ENCODE data around the gene GPC6.

The GPC6 gene

GRCh38 chr13:93416736-93417355 lies 190.2 kb downstream of the GPC6 start:
- Histone ChIP-seq H3K9ac (ENCODE audit: low read length) (no peak overlapping the region), H3K4me3 (ENCODE audit: low read length) (no peak overlapping the region), H3K4me1 (ENCODE audit: low read length) (no peaks in the 10 kb centered on the region), H3K79me2 (ENCODE audit: low read length) (no peaks in the 10 kb centered on the region), H3K9me3 (replicated peaks; ENCODE audit: insufficient read depth, low read length) (no peaks in the 10 kb centered on the region), H3K4me2 (ENCODE audit: low read depth, low read length) (no peak overlapping the region), H4K20me1 (ENCODE audit: insufficient read depth, low read length) (no peaks in the 10 kb centered on the region), H3K36me3 (replicated peaks; ENCODE audit: insufficient read depth, low read length) (no peaks in the 10 kb centered on the region), H3F3A (ENCODE audit: insufficient read depth, low read length) (no peaks in the 10 kb centered on the region), H3K27ac (ENCODE audit: low read length) (no peak overlapping the region), H2AFZ (ENCODE audit: low read length) (no peak overlapping the region), H3K9me2 (replicated peaks; ENCODE audit: insufficient read depth, low read length) (no peaks in the 10 kb centered on the region), H3K27me3 (replicated peaks; ENCODE audit: insufficient read depth, low read length) (no peaks in the 10 kb centered on the region)
- TF ChIP-seq EZH2 (optimal IDR thresholded peaks at IDR 0.05; ENCODE audit: low read depth, low read length) (no peak), EZH2phosphoT487 (IDR thresholded peaks at IDR 0.05; ENCODE audit: low read length) (no peak)
- TF ChIP-seq, protein P1, sequence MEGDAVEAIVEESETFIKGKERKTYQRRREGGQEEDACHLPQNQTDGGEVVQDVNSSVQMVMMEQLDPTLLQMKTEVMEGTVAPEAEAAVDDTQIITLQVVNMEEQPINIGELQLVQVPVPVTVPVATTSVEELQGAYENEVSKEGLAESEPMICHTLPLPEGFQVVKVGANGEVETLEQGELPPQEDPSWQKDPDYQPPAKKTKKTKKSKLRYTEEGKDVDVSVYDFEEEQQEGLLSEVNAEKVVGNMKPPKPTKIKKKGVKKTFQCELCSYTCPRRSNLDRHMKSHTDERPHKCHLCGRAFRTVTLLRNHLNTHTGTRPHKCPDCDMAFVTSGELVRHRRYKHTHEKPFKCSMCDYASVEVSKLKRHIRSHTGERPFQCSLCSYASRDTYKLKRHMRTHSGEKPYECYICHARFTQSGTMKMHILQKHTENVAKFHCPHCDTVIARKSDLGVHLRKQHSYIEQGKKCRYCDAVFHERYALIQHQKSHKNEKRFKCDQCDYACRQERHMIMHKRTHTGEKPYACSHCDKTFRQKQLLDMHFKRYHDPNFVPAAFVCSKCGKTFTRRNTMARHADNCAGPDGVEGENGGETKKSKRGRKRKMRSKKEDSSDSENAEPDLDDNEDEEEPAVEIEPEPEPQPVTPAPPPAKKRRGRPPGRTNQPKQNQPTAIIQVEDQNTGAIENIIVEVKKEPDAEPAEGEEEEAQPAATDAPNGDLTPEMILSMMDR (IDR thresholded peaks at IDR 0.05; ENCODE audit: low read length), result no peak
- no peak for DNase-seq

- Histone ChIP-seq H3K4me2 (ENCODE audit: low read depth, low read length) (no peak overlapping the region), H4K20me1 (ENCODE audit: insufficient read depth, low read length) (no peaks in the 10 kb centered on the region), H3F3A (ENCODE audit: insufficient read depth, low read length) (no peaks in the 10 kb centered on the region), H3K9me3 (replicated peaks; ENCODE audit: insufficient read depth, low read length) (no peaks in the 10 kb centered on the region), H3K27ac (ENCODE audit: low read length) (no peak overlapping the region), H3K9me2 (replicated peaks; ENCODE audit: insufficient read depth, low read length) (no peaks in the 10 kb centered on the region), H3K27me3 (replicated peaks; ENCODE audit: insufficient read depth, low read length) (no peaks in the 10 kb centered on the region), H3K4me1 (ENCODE audit: low read length) (no peaks in the 10 kb centered on the region), H3K79me2 (ENCODE audit: low read length) (no peaks in the 10 kb centered on the region), H3K36me3 (replicated peaks; ENCODE audit: insufficient read depth, low read length) (no peaks in the 10 kb centered on the region), H3K9ac (ENCODE audit: low read length) (no peak overlapping the region), H2AFZ (ENCODE audit: low read length) (no peak overlapping the region), H3K4me3 (ENCODE audit: low read length) (no peak overlapping the region)
- no peak for DNase-seq
- TF ChIP-seq, protein P1 (IDR thresholded peaks at IDR 0.05; ENCODE audit: low read length), result no peak
- TF ChIP-seq EZH2 (optimal IDR thresholded peaks at IDR 0.05; ENCODE audit: low read depth, low read length), result no peak
- no peak for TF ChIP-seq EZH2phosphoT487 (IDR thresholded peaks at IDR 0.05; ENCODE audit: low read length)
Observed at GRCh38 chr13:93418398-93418797, 191.8 kb downstream of the GPC6 start.

- no peaks in the 10 kb centered on the region for H3K9me3 ChIP-seq (replicated peaks; ENCODE audit: insufficient read depth, low read length)
- DNase-seq, result no peak
- no peak overlapping the region for H2AFZ ChIP-seq (ENCODE audit: low read length)
- no peaks in the 10 kb centered on the region for H3K36me3 ChIP-seq (replicated peaks; ENCODE audit: insufficient read depth, low read length)
- H3K9me2 ChIP-seq (replicated peaks; ENCODE audit: insufficient read depth, low read length), result no peaks in the 10 kb centered on the region
- H4K20me1 ChIP-seq (ENCODE audit: insufficient read depth, low read length), result no peaks in the 10 kb centered on the region
- H3K79me2 ChIP-seq (ENCODE audit: low read length), result no peaks in the 10 kb centered on the region
- H3K27ac ChIP-seq (ENCODE audit: low read length), result no peak overlapping the region
- H3K27me3 ChIP-seq (replicated peaks; ENCODE audit: insufficient read depth, low read length), result no peaks in the 10 kb centered on the region
- H3K9ac ChIP-seq (ENCODE audit: low read length), result no peak overlapping the region
- H3K4me1 ChIP-seq (ENCODE audit: low read length), result no peaks in the 10 kb centered on the region
- H3K4me3 ChIP-seq (ENCODE audit: low read length), result no peak overlapping the region
- no peak overlapping the region for H3K4me2 ChIP-seq (ENCODE audit: low read depth, low read length)
- TF ChIP-seq EZH2phosphoT487 (IDR thresholded peaks at IDR 0.05; ENCODE audit: low read length), result no peak
- TF ChIP-seq EZH2 (optimal IDR thresholded peaks at IDR 0.05; ENCODE audit: low read depth, low read length), result no peak
- TF ChIP-seq, protein P1 (IDR thresholded peaks at IDR 0.05; ENCODE audit: low read length), result no peak
- no peaks in the 10 kb centered on the region for H3F3A ChIP-seq (ENCODE audit: insufficient read depth, low read length)
Observed at GRCh38 chr13:93420206-93420605, 193.6 kb downstream of the GPC6 start.
